ENCODE results near the gene ACOX3. TPM values are rescaled to one million over a fixed set of nuclear protein-coding genes. Genes with fewer than 3 reads are reported as not detected.

ACOX3 gene
- polyA plus RNA-seq, 1 of the 3 experiments (the other 2 are of a cell fraction) = 8.4 TPM

DNA sequence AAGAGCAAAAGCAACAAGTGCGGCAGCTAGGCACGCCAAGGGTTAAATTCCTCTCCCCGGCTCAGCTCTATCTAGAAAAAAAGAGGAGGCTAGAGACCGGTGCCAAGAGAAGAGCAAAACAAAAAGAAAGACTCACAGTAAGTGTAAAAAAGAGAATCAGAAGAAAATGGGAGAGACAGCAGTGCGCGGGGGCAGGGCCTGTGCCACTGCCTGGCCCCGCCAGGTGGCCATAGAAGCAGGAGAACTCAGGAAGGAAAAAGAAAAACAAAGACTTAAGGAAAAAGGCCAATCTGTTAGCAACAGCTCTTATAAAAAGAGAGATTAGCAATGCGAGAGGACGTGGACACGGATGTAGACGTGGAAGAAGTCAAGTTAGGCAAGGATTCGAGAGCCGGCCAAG, 3.2 kb downstream of the ACOX3 start (continued):
- TF ChIP-seq, protein P1, sequence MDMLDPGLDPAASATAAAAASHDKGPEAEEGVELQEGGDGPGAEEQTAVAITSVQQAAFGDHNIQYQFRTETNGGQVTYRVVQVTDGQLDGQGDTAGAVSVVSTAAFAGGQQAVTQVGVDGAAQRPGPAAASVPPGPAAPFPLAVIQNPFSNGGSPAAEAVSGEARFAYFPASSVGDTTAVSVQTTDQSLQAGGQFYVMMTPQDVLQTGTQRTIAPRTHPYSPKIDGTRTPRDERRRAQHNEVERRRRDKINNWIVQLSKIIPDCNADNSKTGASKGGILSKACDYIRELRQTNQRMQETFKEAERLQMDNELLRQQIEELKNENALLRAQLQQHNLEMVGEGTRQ (IDR thresholded peaks at IDR 0.05; ENCODE audit: borderline replicate concordance, low read depth, low read length) = no peak
- TF ChIP-seq MEF2A (IDR thresholded peaks at IDR 0.05; ENCODE audit: borderline replicate concordance, low read depth) = no peak
- no peak for TF ChIP-seq YY1 (IDR thresholded peaks at IDR 0.05; ENCODE audit: low read depth)
- TF ChIP-seq, protein P2, sequence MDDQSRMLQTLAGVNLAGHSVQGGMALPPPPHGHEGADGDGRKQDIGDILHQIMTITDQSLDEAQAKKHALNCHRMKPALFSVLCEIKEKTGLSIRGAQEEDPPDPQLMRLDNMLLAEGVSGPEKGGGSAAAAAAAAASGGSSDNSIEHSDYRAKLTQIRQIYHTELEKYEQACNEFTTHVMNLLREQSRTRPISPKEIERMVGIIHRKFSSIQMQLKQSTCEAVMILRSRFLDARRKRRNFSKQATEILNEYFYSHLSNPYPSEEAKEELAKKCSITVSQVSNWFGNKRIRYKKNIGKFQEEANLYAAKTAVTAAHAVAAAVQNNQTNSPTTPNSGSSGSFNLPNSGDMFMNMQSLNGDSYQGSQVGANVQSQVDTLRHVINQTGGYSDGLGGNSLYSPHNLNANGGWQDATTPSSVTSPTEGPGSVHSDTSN (IDR thresholded peaks at IDR 0.05) = no peak
- TF ChIP-seq RFX5 (IDR thresholded peaks at IDR 0.05; ENCODE audit: low read length) = no peak
- TF ChIP-seq, protein P3, sequence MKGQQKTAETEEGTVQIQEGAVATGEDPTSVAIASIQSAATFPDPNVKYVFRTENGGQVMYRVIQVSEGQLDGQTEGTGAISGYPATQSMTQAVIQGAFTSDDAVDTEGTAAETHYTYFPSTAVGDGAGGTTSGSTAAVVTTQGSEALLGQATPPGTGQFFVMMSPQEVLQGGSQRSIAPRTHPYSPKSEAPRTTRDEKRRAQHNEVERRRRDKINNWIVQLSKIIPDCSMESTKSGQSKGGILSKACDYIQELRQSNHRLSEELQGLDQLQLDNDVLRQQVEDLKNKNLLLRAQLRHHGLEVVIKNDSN (IDR thresholded peaks at IDR 0.05; ENCODE audit: borderline replicate concordance, low read depth) = no peak
- TF ChIP-seq RXRA (IDR thresholded peaks at IDR 0.05; ENCODE audit: borderline replicate concordance, low read depth) = no peak
- no peak for TF ChIP-seq POLR2AphosphoS5 (IDR thresholded peaks at IDR 0.05; ENCODE audit: low read depth, low read length)

DNA sequence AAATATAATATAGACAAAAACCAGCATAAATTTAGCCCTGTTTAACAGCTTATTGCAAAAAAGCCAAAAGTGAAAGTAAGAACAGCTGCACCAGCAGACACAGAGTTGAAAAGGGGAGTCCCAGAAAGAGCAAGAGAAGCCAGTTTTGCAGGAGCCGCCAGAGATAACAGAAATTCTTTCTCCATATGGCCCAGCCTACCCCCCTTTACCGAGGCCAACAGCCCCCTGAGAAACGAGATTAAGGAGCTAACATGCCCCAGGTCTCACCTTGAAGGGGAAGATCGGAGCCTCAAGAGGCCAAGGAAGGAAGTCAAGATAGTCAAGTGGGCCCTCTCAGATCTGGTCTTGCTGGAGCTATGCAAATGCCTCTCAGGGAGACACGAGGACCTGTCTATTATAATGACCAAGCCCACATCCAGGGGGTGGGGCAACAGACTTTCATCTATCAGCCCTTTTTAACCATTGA, 4.8 kb downstream of the ACOX3 start:
- POLR2A ChIA-PET = no interaction called here
- Histone ChIP-seq H3K27me3 (ENCODE audit: insufficient read depth) (no peaks in the 10 kb centered on the region), H3K36me3 (replicated peaks in 1 of 2; ENCODE audit: control insufficient read depth in 1 of 2, insufficient read depth in 2 of 2, low read length in 1 of 2) (peaks cover 3 to 5% of the 10 kb centered on the region in 2 experiments), H3K4me2 (no peak overlapping the region), H3K9me2 (no peaks in the 10 kb centered on the region), H3F3A (replicated peaks; ENCODE audit: insufficient read depth) (peaks cover 3% of the 10 kb centered on the region), H3K9ac (no peak overlapping the region), H3K4me1 (ENCODE audit: control insufficient read depth in 1 of 2, insufficient read depth in 2 of 2, low read depth in 1 of 2, low read length in 1 of 2) (peaks cover 4 to 8% of the 10 kb centered on the region in 2 experiments; a peak in 3 of 4 replicates), H3K4me3 (ENCODE audit: low read depth in 2 of 2, low read length in 1 of 2) (no peak overlapping the region), H3K79me2 (ENCODE audit: insufficient read depth) (peaks cover 43% of the 10 kb centered on the region), H4K20me1 (ENCODE audit: insufficient read depth) (no peaks in the 10 kb centered on the region), H3K27ac (ENCODE audit: low read depth in 2 of 2, low read length in 1 of 2) (no peak overlapping the region), H3K9me3 (no peaks in the 10 kb centered on the region), H2AFZ (ENCODE audit: low read depth) (no peak overlapping the region)
- TF ChIP-seq TCF12 (IDR thresholded peaks at IDR 0.05) (no peak), JUND (IDR thresholded peaks at IDR 0.05) (no peak), RXRA (IDR thresholded peaks at IDR 0.05; ENCODE audit: borderline replicate concordance, low read depth) (no peak), NFIC (IDR thresholded peaks at IDR 0.05; ENCODE audit: borderline replicate concordance) (no peak), POLR2AphosphoS5 (IDR thresholded peaks at IDR 0.05; ENCODE audit: low read depth, low read length) (no peak), RAD21 (IDR thresholded peaks at IDR 0.05; ENCODE audit: low read length) (no peak), SMC3 (IDR thresholded peaks at IDR 0.05; ENCODE audit: low read depth, low read length) (no peak), ELF1 (IDR thresholded peaks at IDR 0.05) (no peak), SIN3A (IDR thresholded peaks at IDR 0.05; ENCODE audit: borderline replicate concordance, low read depth, low read length) (no peak), MEF2A (IDR thresholded peaks at IDR 0.05; ENCODE audit: borderline replicate concordance, low read depth) (no peak), EZH2phosphoT487 (IDR thresholded peaks at IDR 0.05; ENCODE audit: borderline replicate concordance, low read depth) (no peak), RCOR1 (IDR thresholded peaks at IDR 0.05; ENCODE audit: low read length) (no peak), NRF1 (IDR thresholded peaks at IDR 0.05; ENCODE audit: low read depth, low read length) (no peak)
- TF ChIP-seq, protein P3 (IDR thresholded peaks at IDR 0.05; ENCODE audit: borderline replicate concordance, low read depth) = no peak
- TF ChIP-seq, protein P4, sequence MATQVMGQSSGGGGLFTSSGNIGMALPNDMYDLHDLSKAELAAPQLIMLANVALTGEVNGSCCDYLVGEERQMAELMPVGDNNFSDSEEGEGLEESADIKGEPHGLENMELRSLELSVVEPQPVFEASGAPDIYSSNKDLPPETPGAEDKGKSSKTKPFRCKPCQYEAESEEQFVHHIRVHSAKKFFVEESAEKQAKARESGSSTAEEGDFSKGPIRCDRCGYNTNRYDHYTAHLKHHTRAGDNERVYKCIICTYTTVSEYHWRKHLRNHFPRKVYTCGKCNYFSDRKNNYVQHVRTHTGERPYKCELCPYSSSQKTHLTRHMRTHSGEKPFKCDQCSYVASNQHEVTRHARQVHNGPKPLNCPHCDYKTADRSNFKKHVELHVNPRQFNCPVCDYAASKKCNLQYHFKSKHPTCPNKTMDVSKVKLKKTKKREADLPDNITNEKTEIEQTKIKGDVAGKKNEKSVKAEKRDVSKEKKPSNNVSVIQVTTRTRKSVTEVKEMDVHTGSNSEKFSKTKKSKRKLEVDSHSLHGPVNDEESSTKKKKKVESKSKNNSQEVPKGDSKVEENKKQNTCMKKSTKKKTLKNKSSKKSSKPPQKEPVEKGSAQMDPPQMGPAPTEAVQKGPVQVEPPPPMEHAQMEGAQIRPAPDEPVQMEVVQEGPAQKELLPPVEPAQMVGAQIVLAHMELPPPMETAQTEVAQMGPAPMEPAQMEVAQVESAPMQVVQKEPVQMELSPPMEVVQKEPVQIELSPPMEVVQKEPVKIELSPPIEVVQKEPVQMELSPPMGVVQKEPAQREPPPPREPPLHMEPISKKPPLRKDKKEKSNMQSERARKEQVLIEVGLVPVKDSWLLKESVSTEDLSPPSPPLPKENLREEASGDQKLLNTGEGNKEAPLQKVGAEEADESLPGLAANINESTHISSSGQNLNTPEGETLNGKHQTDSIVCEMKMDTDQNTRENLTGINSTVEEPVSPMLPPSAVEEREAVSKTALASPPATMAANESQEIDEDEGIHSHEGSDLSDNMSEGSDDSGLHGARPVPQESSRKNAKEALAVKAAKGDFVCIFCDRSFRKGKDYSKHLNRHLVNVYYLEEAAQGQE (IDR thresholded peaks at IDR 0.05; ENCODE audit: low read depth, low read length) = no peak
- TF ChIP-seq, protein P2 (IDR thresholded peaks at IDR 0.05) = no peak
- TF ChIP-seq, protein P5, sequence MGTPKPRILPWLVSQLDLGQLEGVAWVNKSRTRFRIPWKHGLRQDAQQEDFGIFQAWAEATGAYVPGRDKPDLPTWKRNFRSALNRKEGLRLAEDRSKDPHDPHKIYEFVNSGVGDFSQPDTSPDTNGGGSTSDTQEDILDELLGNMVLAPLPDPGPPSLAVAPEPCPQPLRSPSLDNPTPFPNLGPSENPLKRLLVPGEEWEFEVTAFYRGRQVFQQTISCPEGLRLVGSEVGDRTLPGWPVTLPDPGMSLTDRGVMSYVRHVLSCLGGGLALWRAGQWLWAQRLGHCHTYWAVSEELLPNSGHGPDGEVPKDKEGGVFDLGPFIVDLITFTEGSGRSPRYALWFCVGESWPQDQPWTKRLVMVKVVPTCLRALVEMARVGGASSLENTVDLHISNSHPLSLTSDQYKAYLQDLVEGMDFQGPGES (IDR thresholded peaks at IDR 0.05; ENCODE audit: low read depth, low read length) = no peak
- TF ChIP-seq, protein P1 (IDR thresholded peaks at IDR 0.05; ENCODE audit: borderline replicate concordance, low read depth, low read length) = no peak
- CTCF ChIA-PET = interaction anchor here (0.9 kb wide), 1 partner anchor 38 kb away, joined by 4 read pairs; no protein-coding TSS in a partner anchor
- no peak for DNase-seq
- 85% methylated on average over 5 of the region's 5 CpGs for WGBS (ENCODE audit: low lambda C conversion rate)
